ENCODE results near the gene RAMACL.

Gene RAMACL

DNA sequence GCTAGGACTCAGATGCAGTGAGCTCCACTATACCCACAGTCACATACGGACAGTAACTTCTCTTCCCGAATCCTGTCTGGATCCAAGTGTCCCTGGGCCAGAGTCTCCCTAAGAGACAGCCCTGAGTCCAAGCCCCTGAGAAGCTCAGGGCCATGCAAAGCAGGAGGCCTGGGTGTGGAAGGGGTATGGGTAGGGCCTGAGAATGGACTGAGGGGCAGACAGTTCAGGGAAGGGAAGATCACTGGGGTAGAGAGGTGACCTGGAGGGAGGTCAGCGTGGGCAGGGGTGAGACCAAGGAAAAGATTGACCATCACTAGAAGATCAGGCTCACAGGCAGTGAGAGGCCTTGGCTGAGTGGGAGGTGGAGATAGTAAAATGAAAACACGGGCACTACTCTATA lies 31.8 kb upstream of the RAMACL start:
- no peak for DNase-seq (ENCODE audit: low read depth in 2 of 2)

DNA sequence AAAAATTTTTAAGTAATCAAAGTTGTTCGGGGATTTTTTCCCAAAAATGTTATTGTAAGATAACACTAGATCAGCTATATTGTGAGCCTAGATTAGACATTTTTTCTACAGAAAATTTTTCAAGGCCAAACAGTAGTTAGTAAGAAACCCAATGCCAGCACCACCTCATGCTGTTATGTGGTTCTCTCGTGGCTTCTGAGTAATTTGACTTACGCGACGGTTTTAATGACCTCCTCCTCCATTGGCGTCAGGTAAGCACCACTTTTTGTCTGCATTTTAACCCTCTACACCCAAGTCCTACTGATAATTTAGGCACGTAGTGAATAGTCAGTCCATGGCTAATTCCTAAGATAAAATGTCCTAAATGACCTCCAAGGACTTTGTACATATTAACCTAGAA lies 30.9 kb upstream of the RAMACL start:
- no peak for DNase-seq (ENCODE audit: low read depth in 2 of 2)

DNA sequence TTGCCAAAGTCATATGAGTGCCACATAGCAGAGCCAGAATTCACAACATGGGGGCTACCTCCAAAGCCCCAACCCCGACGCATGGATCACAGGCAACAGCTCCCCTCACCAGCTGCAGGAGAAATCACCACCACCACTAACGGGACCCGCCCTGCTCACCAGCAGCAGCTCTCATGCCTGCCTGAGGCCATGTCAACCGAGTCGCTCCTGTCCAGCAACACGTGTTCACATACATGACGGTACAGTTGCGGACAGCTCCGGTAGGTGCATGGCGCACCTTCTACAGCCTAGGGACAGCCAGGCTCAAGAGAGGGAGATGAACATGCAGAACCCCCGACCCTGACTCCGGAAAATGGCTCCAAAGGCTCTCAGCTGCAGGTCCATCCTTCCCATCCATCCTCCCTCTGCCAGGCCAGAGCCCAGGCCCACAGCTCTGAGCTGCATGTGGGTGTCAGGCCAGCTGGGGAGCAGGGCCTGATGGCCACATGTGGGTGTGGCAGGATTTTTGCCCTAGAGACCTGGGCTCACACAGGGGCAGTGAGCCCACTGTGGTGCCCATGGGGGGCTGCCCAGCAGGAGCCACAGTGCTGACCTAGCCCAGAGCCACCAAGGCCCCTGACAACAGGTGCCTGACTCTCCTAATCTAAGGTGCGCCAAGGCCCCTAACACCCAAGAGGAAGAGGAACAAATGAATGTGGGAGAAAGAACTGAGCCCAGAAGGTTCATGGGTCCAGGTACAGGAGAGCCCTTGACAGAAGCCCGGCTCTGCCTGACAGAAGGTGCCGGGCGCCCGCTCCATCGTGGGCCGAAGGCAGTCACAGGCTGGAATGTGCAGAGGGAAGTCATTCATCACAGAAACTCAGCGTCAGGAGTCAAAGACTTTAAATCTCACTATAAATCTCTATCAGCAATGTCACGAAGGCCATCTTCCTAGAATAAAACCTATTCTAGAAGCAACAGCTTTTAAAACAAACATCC lies 30.1 kb upstream of the RAMACL start:
- DNase-seq (ENCODE audit: low read depth in 2 of 2) = no peak

- no peak for DNase-seq (ENCODE audit: low read depth in 2 of 2)
Measured at GRCh38 chr6:166615059-166615770, 28.7 kb upstream of the RAMACL start.

GRCh38 chr6:166614589-166614988 lies 28.1 kb upstream of the RAMACL start:
- DNase-seq (ENCODE audit: low read depth in 2 of 2) = no peak

GRCh38 chr6:166614171-166614583 lies 27.7 kb upstream of the RAMACL start:
- no peak for DNase-seq (ENCODE audit: low read depth in 2 of 2)

- no peak for DNase-seq (ENCODE audit: low read depth in 2 of 2)
Measured at GRCh38 chr6:166613027-166613426, 26.5 kb upstream of the RAMACL start.

- no peak for DNase-seq (ENCODE audit: low read depth in 2 of 2)
Measured at GRCh38 chr6:166612471-166612881, 26.0 kb upstream of the RAMACL start.

- no peak for DNase-seq (ENCODE audit: low read depth in 2 of 2)
Measured at GRCh38 chr6:166611631-166612030, 25.2 kb upstream of the RAMACL start.

DNA sequence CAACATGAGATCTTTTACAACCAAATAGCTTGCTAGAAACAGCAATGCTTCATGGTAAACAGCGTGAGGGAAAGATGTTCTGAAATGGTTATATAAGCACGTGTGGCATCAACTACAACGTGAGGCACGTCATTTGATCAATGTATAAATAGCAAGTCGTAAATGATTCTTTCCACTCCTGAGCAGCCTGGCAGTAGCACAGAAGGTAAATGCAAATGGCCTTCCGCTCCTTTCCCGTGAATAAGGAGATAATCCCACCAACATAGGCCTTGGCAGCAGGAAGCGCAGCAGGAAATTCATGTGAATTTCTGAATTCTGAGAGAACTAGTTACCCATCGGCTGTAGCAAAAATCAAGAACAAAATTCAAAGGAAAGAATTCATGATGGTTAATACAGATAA lies 23.6 kb upstream of the RAMACL start:
- no peak for DNase-seq (ENCODE audit: low read depth in 2 of 2)

GRCh38 chr6:166608774-166609173 lies 22.3 kb upstream of the RAMACL start:
- no peak for DNase-seq (ENCODE audit: low read depth in 2 of 2)

DNA sequence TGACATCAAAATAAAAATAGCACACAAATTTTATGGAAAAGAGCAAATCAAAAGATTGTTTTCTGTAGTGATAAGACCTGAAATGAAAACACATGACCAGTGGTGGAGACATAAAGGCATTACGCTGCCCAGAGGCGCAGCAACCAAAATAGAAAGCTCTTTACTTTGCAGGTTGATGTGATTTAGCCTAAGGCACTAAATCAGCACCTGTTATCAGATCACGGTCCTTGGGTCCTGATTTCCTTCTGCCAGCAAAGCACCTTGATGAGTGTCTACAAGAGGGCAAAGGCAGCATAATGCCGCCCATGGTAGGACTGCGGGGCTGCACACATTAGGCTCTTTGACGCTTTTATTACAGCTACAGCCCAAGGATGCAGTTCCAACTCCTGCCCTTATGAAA lies 19.3 kb upstream of the RAMACL start:
- DNase-seq (ENCODE audit: low read depth in 2 of 2) = no peak

- no peak for DNase-seq (ENCODE audit: low read depth in 2 of 2)
Measured at GRCh38 chr6:166604911-166605310, 18.4 kb upstream of the RAMACL start.

GRCh38 chr6:166604328-166604727 lies 17.9 kb upstream of the RAMACL start:
- no peak for DNase-seq (ENCODE audit: low read depth in 2 of 2)

- DNase-seq (ENCODE audit: low read depth in 2 of 2) = no peak
Measured at GRCh38 chr6:166603043-166603690, 16.7 kb upstream of the RAMACL start.

DNA sequence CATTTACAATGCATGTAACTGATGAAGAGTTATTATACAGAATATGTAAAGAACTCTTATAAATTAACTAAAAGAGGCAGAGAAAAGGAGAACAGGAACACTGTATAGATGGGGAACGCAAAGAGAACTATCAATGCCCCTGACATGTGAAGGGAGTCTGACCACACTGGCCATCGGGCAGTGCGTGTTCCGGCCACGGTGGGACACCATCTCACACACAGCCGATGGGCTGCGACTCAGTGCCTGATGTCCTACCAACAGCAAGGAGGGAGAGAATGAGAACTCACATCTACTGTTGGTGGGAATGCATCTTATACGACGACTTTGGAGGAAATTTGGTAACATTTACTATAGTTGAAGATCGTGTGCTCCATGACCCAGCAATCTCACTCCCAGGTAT lies 15.5 kb upstream of the RAMACL start:
- no peak for DNase-seq (ENCODE audit: low read depth in 2 of 2)

DNA sequence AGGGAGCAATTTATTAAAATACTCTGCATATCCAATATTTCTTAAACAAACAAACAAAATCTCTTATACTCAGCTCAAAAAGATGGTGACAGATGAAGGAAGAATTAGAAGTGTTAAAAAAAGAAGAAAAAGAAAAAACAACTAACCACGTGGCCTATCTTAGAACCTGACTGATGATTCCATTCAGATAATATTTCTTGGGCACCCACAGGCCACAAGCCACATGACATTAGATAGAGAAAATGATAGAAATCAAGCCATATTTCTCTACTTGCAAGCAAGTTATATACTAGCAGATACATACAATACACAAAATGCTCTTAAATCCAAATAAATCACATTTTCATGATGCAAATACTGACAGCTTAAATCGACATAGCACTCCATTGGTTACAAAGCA lies 14.5 kb upstream of the RAMACL start:
- no peak for DNase-seq (ENCODE audit: low read depth in 2 of 2)

DNA sequence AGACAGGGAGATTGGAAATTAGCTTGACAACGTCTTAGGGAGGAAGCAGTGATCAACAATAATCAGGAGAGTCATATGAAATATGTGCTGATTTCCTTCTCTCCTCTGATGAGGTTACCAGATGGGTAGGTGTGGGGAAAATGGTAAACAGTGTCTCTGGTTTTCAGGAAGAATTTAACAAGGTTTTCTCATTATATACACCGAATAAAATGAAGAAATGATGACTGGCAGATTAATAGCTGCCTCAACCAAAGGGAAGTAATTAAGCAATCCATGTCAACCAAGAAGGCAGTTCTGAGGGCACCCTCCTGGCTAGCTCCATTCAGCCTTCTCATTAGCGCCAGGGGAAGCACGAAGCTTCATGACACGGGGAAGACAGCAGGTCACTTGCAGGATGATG lies 12.7 kb upstream of the RAMACL start:
- DNase-seq (ENCODE audit: low read depth in 2 of 2) = no peak

DNA sequence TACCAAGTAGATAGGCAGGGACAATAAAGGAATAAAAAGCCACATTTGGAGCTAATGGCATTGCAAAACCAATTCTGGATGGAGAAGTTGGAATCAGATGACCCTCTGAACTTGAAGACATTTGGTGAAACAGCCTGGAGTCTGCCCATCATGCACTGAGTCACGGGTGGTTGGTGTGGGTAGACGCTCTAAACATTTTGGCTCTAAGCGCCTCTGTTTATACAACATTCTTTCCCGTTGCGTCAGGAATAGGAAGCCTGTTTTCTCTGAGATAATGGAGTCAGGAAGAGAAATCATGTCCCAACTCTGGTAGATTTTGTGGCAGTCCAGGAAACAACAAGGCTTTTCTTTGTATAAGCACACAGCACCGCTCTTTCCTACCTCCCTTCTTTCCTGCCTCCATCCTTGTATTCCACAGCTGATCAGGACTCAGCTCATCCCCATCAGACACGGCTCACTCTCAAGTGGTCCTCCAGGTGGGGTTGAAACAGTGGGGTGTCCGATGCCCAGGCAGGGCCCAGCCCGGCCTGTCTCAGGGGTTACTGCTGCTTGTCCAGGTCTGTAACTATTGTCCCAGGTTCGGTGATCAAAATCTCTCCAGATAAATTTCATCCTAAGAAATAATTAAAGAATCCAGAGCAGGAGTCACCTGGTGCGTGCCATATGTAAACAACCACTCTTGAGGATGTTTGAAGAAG lies 12.1 kb upstream of the RAMACL start:
- no peak for DNase-seq (ENCODE audit: low read depth in 2 of 2)

DNA sequence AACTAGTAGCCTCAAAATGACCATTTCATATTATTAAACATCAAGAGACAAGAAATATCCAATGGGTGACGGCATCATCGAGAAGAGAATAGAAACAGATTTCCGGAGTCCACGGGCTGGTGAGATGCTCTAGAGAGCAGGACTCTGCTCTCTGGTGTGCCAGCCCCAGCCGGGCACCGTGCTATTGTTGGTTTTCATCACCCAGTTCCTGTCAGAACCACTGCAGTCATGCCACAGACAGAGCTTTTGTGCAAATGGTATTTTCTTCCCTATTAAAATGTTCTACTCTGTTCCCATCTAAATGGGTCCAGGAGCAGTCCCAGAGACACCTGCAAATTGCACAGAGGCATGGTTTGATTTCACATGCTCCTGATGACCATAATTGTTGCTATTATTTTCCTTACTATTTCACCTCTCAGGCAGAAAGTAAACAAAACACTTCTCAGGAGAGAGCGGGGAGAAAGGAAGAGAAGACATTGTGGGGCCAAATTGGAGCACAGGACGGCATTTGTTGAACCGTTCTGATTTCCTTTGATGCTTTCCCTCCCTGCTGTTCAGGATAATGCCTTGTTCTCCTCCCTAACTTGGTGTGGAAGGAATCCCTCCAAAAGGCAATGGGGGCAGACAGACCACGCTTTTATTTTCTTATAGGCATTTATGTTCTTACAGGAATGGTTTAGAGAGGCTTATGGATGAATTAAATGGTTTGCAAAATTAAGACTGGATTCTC lies 11.4 kb upstream of the RAMACL start:
- DNase-seq (ENCODE audit: low read depth in 2 of 2) = no peak

Data from stimulated activated CD8-positive, alpha-beta memory T cell treated with anti-CD3 and anti-CD28 coated beads, Interleukin-7, amount 100 ng/mL, for 1 hour (primary cell).